ENCODE data around the gene GRB2.

DNA sequence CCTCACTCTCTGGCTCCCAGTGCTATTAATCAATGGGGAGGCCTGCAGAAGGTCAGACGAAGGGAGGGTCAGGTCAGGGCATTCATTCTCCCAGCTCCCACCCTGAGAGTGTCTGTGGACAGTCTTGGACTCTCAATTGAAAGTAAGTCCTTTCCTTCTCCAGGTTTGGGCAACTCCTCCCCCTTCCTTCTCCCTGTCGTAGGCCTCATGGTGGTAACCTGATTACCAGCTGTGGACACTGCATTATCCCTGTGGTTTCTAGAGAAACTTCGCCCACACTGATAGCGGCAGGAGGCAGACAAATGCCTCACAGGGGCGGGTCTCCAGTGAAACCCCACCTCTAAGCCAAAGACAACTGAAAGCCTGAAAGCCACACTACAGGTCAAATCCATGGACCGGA, 58.6 kb downstream of the GRB2 start:
- TF ChIP-seq, protein P1, sequence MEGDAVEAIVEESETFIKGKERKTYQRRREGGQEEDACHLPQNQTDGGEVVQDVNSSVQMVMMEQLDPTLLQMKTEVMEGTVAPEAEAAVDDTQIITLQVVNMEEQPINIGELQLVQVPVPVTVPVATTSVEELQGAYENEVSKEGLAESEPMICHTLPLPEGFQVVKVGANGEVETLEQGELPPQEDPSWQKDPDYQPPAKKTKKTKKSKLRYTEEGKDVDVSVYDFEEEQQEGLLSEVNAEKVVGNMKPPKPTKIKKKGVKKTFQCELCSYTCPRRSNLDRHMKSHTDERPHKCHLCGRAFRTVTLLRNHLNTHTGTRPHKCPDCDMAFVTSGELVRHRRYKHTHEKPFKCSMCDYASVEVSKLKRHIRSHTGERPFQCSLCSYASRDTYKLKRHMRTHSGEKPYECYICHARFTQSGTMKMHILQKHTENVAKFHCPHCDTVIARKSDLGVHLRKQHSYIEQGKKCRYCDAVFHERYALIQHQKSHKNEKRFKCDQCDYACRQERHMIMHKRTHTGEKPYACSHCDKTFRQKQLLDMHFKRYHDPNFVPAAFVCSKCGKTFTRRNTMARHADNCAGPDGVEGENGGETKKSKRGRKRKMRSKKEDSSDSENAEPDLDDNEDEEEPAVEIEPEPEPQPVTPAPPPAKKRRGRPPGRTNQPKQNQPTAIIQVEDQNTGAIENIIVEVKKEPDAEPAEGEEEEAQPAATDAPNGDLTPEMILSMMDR (IDR thresholded peaks at IDR 0.05 in 8 of 11, conservative IDR thresholded peaks at IDR 0.05 in 3 of 11): no peak
- no peak for TF ChIP-seq POLR2A (IDR thresholded peaks at IDR 0.05)

Measured in spleen (tissue), 7 donors.